Bronchial epithelial cell (primary cell): ENCODE results near the gene RNU1-3. TPM values are rescaled to one million over a fixed set of nuclear protein-coding genes. Genes with fewer than 3 reads are reported as not detected.
"Not testable (repeated sequence)": the region's sequence is repeated elsewhere in the genome, so short reads cannot be mapped to it uniquely, and the experiment has no call there.

Experiments
- DNase-seq: peaks from one replicate; pipeline ENCODE4 v3.0.0-alpha.2; 2010; ENCODE audit warnings: low read depth
- FAIRE-seq: peaks from 2 replicates; lab custom pipeline; 2011; peaks lifted over from hg19 to GRCh38; lab: Jason Lieb, UNC
- H3K27me3 ChIP-seq: 2 replicates; pipeline ENCODE4 v1.5.1; 2011; ENCODE audit warnings: low read length; ENCODE audit not compliant: control insufficient read depth, insufficient read depth
- H3K36me3 ChIP-seq: 2 replicates; pipeline ENCODE4 v1.5.1; 2011; ENCODE audit warnings: low read length; ENCODE audit not compliant: control insufficient read depth, insufficient read depth
- H3K4me3 ChIP-seq: 2 replicates; pipeline ENCODE4 v1.5.1; 2011; ENCODE audit warnings: mild to moderate bottlenecking, low read depth, low read length, control low read depth
- CTCF ChIP-seq: IDR thresholded peaks from 2 replicates; pipeline ENCODE4 v1.5.1; 2011; ENCODE audit warnings: mild to moderate bottlenecking, moderate library complexity, low read length, control low read depth, inconsistent platforms; ENCODE audit not compliant: insufficient read depth, severe bottlenecking
- total RNA-seq: library from RNA; depleted of rRNA; stranded (reverse); fragments of >200 nt; gene quantifications from 2 replicates; pipeline ENCODE4 v1.2.1, GENCODE V29; 2014

The RNU1-3 gene
- total RNA-seq, 1 donor from 2014 or later: 5,262 TPM

- not testable (repeated sequence) for FAIRE-seq, DNase-seq, H3K36me3 ChIP-seq, H3K27me3 ChIP-seq, H3K4me3 ChIP-seq
Measured at GRCh38 chr1:16685445-16686371, 19.0 kb upstream of the RNU1-3 start.

- H3K36me3 ChIP-seq, DNase-seq, H3K4me3 ChIP-seq, FAIRE-seq, H3K27me3 ChIP-seq: not testable (repeated sequence)
- peak; percentile 4 for TF ChIP-seq CTCF
Measured at GRCh38 chr1:16684738-16685337, 18.1 kb upstream of the RNU1-3 start.

GRCh38 chr1:16684152-16684551 lies 17.4 kb upstream of the RNU1-3 start:
- not testable (repeated sequence) for FAIRE-seq, DNase-seq, H3K36me3 ChIP-seq, H3K4me3 ChIP-seq, H3K27me3 ChIP-seq

- H3K4me3 ChIP-seq, FAIRE-seq, H3K36me3 ChIP-seq, H3K27me3 ChIP-seq, DNase-seq: not testable (repeated sequence)
Measured at GRCh38 chr1:16682803-16683202, 16.1 kb upstream of the RNU1-3 start.

GRCh38 chr1:16680366-16680765 lies 13.6 kb upstream of the RNU1-3 start:
- not testable (repeated sequence) for H3K36me3 ChIP-seq, FAIRE-seq, H3K27me3 ChIP-seq, DNase-seq, H3K4me3 ChIP-seq

- no peaks in the 10 kb centered on the region for H3K27me3 ChIP-seq
- FAIRE-seq (no peak), DNase-seq (peak; percentile 58)
- no peak overlapping the region for H3K4me3 ChIP-seq
- no peak for TF ChIP-seq CTCF
- no peaks in the 10 kb centered on the region for H3K36me3 ChIP-seq
Measured at GRCh38 chr1:16677552-16678431, 11.0 kb upstream of the RNU1-3 start.

- not testable (repeated sequence) for H3K36me3 ChIP-seq, DNase-seq, FAIRE-seq, H3K4me3 ChIP-seq, H3K27me3 ChIP-seq
Measured at GRCh38 chr1:16676661-16677523, 10.1 kb upstream of the RNU1-3 start.

- H3K27me3 ChIP-seq, H3K4me3 ChIP-seq, DNase-seq, H3K36me3 ChIP-seq, FAIRE-seq: not testable (repeated sequence)
Measured at GRCh38 chr1:16675118-16675510, 8.4 kb upstream of the RNU1-3 start.

- not testable (repeated sequence) for H3K4me3 ChIP-seq, DNase-seq, H3K36me3 ChIP-seq, FAIRE-seq, H3K27me3 ChIP-seq
Measured at GRCh38 chr1:16673976-16674375, 7.2 kb upstream of the RNU1-3 start.

- not testable (repeated sequence) for FAIRE-seq, DNase-seq, H3K36me3 ChIP-seq, H3K4me3 ChIP-seq, H3K27me3 ChIP-seq
Measured at GRCh38 chr1:16665836-16666235, 912 bp downstream of the RNU1-3 start.

GRCh38 chr1:16658234-16658633 lies 8.5 kb downstream of the RNU1-3 start:
- FAIRE-seq: not testable (repeated sequence)

More at GRCh38 chr1:16658234-16658633, 8.5 kb downstream of the RNU1-3 start:
- H3K27me3 ChIP-seq, H3K36me3 ChIP-seq, H3K4me3 ChIP-seq, DNase-seq: not testable (repeated sequence)
